ENCODE data around the gene VKORC1L1.
"Not testable (repeated sequence)": the region's sequence is repeated elsewhere in the genome, so short reads cannot be mapped to it uniquely, and the experiment has no call there.

VKORC1L1 gene

DNA sequence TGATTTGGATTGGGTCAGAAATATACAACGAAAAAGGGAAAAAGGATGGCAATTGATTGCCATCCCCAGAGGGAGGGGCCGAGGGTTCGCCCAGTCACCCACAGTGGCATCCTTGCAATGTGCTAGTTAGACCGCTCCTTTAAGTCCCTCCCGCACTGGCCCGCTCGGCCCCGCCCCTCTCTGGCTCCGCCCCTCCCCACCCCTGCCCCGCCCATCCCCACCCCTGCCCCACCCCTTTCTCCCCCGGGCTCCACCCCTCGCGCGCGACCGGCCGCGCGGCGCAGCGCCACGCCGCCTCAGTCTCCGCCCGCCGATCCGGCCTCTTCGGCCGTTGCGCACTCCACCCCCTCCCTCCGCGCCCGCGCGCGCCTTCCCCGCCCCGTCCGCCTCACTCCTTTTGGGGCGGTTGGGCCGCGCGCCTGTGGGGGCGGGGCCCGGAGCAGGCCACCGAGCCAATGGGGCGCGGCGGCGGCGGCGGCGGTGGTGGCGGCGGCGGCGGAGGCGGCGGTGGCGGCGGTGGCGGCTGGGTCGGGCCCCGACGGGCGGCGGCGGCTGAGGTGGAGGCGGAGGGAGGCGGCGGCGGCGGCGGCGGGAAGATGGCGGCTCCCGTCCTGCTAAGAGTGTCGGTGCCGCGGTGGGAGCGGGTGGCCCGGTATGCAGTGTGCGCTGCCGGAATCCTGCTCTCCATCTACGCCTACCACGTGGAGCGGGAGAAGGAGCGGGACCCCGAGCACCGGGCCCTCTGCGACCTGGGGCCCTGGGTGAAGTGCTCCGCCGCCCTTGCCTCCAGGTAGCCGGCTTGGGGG lies at the start of gene VKORC1L1:
Gene VKORC1L1, plus strand, starts transcription at position 299 of the 806 bp plus-strand sequence. Its CDS starts 298 bp downstream, at position 597.
- DNase-seq (ENCODE audit: low spot score): peak; percentile 91

DNA sequence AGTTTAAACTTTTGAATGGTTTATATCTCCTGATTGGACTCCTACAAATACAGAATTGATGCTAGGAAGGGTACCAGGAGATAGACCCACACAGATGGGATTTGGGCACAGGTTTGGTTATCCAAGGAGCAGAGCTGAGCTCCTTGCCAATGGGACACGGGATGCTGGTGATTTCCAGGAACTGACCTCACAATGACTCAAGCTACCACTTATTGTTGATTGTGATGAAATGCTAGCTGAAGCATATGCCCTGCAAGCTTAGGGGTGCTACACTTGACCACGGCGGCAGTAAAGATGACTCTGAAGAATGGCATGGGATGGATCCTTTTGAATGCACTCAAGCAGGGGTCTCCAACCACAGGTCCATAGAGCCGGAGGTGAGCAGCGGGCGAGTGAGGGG lies 45.5 kb upstream of the VKORC1L1 start:
- DNase-seq (ENCODE audit: low spot score): peak; percentile 35

DNA sequence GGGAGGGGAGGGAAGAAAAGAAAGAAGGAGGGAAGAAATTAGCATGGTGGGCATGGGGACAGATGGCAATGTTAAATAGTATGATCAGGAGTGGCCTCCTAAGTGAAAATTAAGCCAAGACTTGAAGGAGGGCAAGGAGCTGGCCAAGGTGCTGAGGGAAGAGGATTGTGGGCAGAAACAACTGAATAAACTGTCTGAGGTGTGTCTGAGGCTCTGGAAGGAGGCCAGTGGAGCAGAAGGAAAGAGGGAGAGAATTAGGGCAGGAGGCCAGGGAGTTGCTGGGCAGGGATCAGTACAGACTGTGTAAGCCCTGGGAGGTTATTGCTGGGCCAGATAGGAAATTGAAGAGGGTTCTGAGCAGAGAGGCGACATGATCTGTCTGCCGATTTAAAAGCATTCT lies 40.6 kb upstream of the VKORC1L1 start:
- DNase-seq (ENCODE audit: low spot score): no peak

DNA sequence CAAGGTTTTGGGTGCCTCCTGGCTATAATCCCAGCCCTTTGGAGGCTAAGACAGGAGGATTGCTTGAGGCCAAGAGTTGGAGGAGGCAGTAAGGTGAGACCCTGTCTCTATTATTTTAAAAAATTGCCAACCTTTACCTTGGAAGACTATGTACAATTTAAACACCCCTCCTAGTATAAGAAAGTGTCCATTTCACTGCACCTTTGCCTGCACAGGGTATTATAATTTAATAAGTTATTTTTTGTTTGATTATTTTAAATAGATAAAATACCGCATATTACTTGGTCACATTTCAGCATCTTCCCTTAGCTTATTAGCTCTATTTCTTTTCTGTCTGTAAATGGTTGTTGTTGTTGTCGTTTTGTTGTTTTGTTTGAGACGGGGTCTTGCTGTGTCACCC lies 36.2 kb upstream of the VKORC1L1 start:
- not testable (repeated sequence) for DNase-seq (ENCODE audit: low spot score)

DNA sequence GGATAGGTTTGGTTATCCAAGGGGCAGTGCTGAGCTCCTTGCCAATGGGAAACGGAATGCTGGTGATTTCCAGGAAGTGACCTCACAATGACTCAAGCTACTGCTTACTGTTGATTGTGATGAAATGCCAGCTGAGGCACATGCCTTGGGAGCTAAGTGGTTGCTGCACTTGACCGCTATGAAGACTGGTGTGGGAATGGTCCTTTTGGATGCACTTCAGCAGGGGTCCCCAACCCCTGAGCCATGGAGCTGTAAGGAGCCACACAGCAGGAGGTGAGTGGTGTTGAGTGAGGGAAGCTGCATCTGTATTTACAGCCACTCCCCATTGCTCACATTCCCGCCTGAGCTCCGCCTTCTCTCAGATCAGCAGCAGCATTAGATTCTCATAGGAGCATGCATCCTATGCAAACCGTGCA lies 35.3 kb upstream of the VKORC1L1 start:
- peak; percentile 52 for DNase-seq (ENCODE audit: low spot score)

DNA sequence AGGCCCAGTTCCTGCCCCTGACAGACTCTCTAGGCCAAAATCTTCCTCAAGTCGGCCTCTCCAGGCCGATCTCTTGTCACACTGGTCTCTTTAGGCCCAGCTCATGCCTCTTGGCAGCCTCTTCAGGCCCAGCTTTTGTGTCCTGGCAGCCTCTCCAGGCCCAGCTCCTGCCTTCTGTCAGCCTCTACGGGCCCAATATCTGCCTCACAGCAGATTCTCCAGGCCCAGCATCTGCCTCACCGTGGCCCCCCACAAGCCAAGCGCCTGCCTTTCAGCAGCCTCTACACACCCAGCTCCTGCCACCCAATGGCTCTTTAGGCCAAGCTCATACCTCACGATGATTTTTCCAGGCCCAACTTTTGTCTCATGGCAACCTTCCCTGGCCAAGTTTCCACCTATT lies 33.0 kb upstream of the VKORC1L1 start:
- no peak for DNase-seq (ENCODE audit: low spot score)

DNA sequence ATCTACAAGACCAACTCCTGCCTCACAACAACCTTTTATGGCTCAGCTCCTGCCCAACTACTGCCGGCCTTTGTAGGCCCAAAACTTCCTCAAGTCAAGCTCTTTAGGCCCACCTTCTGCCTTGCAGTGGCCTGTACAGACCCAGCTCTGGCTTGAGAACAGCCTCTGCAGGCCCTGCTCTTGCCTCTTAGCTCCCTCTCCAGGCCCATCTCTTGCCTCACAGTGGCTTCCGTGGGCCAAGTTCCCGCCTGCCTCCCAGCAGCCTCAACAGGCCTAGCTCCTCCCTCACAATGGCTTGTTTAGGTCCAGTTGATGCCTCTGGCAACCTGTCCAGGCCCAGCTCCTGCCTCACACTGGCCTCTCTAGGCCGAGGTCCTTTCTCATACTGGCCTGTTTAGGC lies 32.4 kb upstream of the VKORC1L1 start:
- DNase-seq (ENCODE audit: low spot score): peak; percentile 45

DNA sequence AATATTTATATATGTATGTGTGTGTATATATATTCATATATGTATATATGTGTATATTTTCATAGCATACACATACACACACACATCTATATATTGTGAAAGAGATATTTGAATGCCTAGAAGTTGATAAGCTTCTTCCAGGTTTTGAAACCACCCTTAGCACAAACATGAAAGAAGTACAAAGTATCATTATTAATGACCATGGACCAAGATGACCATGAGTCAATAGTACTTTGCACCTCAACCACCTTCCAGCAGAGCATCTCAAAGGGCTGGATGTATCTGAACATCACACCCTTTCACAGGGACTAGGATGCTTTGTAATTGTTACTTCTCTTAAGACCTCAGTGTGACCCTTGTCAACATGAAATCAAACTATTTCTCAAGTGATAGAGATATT lies 29.3 kb upstream of the VKORC1L1 start:
- not testable (repeated sequence) for DNase-seq (ENCODE audit: low spot score)

DNA sequence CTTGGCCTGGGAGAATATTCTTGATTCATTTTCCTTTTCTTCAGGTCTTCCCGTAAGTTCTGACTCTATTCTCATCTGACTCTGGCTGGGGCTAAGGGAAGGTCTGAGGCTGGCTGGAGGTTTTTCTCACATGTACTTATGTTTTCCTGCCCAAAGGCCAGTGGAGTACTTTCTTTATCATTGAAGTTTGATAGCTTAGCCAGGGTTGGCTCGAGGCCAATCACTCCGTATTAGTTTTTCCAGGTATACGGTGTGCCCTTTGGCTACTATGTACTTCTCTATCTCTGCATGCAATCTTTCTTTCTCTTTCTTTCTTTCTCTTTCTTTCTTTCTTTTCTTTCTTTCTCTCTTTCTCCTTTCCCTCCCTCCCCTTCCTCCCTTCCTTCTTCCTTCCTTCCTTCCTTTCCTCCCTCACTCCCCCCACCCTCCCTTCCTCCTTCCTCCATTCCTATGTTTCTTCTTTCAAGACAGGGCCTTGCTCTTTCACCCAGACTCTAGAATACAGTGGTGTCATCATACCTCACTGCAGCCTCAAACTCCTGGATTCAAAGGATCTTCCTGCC lies 26.8 kb upstream of the VKORC1L1 start:
- DNase-seq (ENCODE audit: low spot score): no peak

DNA sequence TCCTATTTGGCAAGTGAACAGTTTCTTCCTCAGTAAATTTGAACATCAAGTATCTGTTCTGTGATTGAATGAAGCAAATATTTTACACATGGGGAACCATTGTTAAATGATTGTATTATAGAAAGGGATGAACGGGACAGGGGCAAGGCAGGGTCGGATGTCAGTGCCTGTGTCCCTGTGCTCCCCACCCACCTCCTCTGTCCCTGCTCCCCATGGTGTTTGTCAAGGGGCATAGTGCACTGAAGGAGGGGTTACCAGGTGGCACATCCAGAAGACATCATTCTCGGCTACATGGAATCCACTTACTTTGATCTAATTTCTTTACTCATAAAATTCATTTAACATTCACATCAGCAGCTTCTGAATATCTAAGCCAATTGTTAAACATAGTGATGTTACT lies 19.4 kb upstream of the VKORC1L1 start:
- DNase-seq (ENCODE audit: low spot score): not testable (repeated sequence)

DNA sequence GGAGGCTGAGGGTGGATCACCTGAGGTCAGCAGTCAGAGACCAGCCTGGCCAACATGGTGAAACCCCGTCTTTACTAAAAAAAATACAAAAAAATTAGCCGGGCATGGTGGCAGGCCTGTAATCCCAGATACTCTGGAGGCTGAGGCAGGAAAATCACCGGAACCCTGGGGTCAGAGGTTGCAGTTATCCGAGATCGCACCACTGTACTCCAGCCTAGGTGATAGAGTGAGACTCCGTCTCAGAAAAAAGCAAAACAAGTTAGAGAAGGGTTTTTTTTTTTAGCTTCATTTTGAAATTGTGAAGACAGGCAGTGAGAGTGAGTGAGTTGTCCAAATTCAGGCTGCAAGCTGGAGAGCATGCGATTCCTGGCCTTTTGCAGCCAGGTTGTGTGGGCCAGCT lies 19.0 kb upstream of the VKORC1L1 start:
- DNase-seq (ENCODE audit: low spot score): not testable (repeated sequence)

DNA sequence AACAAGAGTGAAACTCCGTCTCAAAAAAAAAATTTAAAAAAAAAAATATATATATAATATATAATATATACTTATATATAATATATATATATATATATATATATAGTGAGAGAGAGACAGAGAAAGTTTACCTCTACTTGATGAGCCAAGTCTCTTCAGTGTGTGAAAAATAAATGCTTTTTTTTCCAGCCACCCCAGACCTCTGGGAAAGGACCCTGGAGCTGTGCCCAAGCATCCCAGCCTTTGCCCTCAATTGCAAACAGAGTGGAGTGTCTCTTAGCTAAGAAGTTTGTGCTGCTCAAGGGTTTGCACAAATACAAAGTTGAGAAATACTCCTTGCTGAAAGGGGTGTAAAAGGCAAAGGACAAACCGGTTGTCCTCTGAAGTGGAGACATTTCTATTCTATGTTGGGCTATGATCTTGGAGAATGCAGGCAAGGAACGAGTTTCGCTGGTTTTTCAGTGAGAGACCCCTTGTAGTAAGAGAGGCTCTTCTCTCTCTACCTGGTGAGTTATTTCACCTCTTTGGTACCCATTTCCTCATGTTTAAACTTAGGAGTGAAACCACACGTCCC lies 15.5 kb upstream of the VKORC1L1 start:
- DNase-seq (ENCODE audit: low spot score): not testable (repeated sequence)

DNA sequence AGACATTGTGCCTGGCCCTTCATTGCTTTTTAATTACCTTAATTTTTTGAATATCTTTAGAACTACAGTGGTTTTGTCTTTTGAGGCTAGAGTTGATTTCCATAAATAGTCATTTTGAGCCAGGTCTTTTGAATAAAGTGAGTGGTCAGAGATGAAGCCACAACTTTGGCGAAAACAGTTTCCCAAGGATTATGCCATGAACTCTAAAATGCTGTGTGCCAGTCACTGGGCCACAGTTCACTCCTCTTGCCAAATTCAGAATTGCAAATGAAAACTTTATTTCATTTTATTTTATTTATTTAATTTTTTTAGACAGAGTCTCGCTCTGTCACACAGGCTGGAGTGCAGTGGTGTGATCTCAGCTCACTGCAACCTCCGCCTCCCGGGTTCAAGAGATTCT lies 14.2 kb upstream of the VKORC1L1 start:
- DNase-seq (ENCODE audit: low spot score): not testable (repeated sequence)

DNA sequence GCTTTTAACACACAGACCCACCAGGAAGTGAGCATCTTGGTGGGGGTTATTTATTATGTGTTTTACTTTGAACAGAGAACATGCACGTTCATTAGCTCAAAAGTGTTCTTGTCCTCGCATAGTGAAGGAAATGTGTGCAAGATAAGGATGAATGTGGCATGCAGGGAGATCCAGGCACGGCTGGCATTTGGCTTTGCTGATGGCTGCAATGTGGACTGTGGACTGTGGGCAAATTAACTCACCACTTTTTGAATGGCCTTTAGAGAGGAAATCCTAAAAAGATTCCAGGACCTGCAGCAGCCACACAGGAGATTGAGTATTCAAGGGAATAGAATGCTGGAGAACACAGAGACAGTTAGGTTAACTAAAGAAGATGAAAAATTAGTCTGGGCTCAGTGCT lies 6.6 kb upstream of the VKORC1L1 start:
- not testable (repeated sequence) for DNase-seq (ENCODE audit: low spot score)

DNA sequence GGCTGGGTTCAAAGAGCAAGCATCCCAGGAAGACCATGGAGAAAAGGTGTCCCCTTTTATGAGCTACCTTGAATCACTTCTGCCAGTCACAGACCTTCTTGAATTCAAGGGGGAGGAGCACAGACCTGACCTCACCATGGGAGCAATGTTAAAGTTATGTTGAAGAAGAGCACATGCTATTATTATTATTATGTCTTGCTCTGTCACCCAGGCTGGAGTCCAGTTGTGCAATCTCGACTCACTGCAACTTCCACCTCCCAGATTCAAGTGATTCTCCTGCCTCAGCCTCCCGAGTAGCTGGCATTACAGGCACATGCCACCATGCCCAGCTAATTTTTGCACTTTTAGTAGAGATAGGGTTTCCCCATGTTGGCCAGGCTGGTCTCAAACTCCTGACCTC lies 5.2 kb upstream of the VKORC1L1 start:
- not testable (repeated sequence) for DNase-seq (ENCODE audit: low spot score)

DNA sequence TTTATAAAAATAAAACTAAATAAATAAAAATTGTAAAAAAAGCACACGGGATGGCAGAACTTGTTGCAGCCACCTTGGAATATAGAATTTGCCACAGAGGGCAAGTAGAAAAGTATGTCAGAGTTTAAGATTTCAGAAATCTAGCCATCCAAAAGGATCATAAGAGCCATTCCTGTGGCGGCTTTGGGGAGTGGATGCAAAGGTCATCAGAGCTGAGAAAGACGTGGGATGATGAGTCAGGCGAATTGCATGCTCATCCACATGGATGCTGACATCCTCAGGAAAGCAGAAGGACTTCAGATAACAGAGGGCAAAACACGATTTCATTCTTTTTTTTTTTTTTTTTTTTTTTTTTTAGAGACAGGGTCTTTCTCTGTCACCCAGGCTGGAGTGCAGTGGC lies 3.6 kb upstream of the VKORC1L1 start:
- DNase-seq (ENCODE audit: low spot score): not testable (repeated sequence)

DNA sequence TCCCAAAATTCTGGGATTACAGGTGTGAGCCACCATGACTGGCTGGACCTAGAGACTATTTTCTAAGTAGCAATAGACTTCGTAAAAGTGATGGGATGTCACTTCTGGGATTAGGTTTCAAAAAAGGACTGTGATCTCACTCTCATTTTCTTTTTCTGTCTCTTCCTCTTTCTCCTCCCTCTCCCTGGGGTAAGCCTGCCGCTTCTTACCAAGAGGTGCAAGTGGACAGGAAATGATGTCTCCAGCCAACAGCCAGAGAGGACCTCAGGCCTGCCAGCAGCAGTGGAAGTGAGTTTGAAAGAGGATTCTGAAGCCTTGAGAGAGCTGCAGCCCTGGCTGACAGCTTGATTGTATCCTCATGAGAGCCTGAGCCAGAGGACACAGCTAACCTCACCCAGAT lies 1.4 kb upstream of the VKORC1L1 start:
- not testable (repeated sequence) for DNase-seq (ENCODE audit: low spot score)

DNA sequence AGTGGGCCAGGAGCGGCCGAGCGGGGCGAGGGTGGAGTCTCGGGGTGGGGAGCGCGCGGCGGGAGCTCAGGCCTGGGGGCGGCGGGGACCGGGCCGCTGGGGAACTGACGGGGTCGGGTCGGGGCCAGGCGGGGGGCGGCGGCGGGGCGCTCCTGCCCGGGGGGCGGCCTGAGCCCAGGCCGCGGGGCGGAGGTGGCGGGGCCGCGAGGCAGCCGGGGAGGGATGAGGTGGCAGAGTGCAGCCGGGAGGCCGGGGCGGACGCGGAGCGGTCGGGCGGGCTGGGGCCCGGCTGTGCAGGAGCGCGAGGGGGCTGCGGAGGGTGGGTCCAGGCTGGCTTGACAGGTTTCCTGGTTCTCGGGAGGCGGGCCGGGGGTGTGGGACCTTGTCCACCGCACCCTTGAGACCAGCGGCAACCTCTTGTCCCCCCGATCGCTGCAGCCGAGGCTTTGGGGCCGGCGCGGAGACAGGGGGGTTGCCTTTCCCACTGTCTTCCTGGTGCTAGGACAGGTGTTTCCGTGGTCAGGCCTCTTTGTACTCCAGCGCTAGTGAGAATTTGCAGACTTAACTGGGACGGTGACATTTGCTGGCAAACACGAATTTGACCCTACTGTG lies 814 bp downstream of the VKORC1L1 start:
- DNase-seq (ENCODE audit: low spot score): not testable (repeated sequence)

DNA sequence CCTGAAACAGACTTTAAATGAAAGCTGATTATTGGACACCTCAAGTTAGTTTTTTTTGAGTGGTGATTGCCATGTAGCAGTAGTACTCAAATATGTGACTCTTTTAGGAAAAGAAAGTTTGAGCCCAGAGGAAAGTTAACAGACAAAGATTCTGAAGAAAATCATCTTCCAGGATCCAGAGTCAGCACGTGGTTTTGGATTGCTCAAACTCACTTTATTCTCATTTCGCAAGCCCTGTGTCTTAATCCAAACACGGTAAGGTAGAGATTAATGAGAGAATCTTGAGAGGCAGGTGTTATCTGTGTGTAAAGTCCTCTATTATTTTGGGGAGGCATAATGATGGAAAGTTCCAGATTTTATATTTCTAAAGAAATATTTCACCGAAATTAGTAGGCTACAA lies 2.8 kb downstream of the VKORC1L1 start:
- DNase-seq (ENCODE audit: low spot score): not testable (repeated sequence)

DNA sequence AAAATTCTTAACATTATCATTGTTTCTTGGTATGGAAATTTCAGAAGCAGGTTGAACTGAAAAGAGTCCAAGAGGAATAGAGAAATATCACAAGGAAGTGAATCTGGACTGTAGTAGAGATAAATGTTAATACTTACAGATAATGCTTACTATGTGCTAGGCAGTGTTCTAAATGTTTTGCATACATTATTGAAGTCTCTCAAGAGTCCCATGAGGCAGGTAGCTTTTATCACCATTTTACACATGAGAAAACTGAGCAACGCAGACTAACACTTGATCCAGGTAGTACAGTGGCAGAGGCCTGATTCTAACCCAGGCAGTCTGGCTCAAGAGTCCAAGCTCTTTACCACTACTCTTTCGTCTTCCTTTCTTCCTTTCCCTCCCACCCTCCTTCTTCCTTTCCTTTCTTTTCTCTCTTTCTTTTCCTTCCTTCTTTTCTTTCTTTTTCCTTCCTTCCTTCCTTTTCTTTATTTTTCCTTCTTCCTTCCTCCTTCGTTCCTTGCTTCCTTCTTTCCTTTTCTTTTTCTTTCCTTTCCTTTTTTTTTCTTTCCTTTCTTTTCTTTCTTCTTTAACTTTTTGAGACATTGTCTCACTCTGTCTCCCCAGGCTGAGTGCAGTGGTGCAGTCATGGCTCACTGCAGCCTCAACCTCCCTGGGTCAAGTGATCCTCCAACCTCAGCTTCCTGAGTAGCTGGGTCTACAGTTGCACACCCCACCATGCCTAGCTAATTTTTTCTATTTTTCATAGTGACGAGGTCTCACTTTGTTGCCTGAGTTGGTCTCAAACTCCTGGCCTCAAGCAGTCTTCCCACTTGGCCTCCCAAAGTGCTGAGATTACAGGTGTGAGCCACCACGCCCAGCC lies 6.6 kb downstream of the VKORC1L1 start:
- DNase-seq (ENCODE audit: low spot score): not testable (repeated sequence)

DNA sequence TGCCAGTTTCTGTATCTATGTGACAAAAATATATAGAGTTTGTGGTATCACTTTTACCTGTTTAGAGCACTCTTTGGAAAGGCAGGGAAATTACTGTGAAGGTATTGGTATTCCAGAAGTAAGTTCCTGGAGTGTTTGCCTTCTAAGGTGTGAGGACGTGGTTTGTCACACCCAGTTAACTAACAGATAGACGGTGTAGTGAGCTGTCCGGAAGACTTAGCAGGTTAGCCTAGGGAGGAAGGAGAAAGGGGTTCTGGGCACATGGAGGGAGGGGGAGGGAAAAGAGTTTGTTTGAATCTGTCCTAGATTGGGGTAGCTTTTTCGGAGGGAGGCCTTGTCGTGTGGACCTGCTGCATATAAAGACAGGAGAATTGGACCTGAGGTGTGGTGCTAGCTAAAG lies 7.4 kb downstream of the VKORC1L1 start:
- not testable (repeated sequence) for DNase-seq (ENCODE audit: low spot score)

DNA sequence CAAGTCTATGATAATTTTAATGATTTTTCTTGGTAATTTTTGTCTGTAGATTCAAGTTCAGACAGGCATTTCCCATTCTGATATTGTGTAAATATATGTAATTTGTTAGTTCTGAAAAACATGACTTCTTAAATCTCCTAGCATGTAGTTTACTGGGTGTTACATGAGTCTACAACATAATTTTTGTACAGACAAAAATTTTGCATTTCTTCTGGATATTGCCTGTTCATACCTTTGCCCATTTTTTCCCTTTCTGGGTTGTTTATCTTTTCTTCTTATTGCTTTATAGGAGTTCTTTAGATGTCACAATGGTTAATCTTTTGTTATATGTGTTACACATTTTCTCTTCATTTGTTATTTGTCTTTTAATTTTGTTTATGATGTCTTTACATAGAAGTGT lies 12.1 kb downstream of the VKORC1L1 start:
- DNase-seq (ENCODE audit: low spot score): not testable (repeated sequence)
